ENCODE measurements around the gene UCMA.

DNA sequence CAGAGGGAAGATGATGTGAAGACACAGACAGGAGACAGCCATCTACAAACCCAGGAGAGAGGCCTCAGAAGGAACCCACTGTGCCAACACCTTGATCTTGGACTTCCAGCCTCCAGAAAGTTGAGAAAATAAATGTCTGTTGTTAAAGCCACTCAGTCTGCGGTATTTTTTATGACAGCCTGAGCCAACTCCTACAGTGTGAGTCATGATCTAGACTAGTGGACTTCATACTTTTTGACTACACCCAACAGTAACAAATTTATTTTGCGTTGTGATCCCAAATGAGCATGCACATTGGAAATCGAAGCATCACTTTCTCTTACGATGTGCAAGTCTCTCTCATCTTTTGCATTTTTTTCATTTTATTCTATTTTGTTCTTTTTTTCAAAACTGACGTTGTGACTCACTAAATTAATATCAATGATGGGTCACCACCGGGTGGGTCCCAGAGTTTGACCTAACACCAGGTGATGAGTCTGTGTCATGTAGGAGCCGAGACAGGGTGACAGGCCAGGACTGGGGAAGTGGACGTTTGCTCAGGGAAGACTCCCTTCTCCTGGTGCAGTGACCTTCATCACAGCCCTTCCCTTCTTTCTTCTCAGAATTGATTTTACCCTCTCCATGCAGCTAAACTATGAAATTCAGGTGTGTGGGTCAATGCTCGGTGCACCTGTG lies 36.8 kb upstream of the UCMA start:
- TF ChIP-seq EZH2phosphoT487 (IDR thresholded peaks at IDR 0.05; ENCODE audit: low read depth), result no peak
- TF ChIP-seq, protein P1, sequence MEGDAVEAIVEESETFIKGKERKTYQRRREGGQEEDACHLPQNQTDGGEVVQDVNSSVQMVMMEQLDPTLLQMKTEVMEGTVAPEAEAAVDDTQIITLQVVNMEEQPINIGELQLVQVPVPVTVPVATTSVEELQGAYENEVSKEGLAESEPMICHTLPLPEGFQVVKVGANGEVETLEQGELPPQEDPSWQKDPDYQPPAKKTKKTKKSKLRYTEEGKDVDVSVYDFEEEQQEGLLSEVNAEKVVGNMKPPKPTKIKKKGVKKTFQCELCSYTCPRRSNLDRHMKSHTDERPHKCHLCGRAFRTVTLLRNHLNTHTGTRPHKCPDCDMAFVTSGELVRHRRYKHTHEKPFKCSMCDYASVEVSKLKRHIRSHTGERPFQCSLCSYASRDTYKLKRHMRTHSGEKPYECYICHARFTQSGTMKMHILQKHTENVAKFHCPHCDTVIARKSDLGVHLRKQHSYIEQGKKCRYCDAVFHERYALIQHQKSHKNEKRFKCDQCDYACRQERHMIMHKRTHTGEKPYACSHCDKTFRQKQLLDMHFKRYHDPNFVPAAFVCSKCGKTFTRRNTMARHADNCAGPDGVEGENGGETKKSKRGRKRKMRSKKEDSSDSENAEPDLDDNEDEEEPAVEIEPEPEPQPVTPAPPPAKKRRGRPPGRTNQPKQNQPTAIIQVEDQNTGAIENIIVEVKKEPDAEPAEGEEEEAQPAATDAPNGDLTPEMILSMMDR (IDR thresholded peaks at IDR 0.05; ENCODE audit: low read depth, low read length), result no peak
